Measurements from ENCODE around the gene FARP1.
"Not testable (repeated sequence)": the region's sequence is repeated elsewhere in the genome, so short reads cannot be mapped to it uniquely, and the experiment has no call there.

Gene FARP1

GRCh38 chr13:98267080-98267912 is 124.4 kb downstream of the FARP1 start:
- no peak for DNase-seq

- DNase-seq = no peak
Observed at GRCh38 chr13:98269386-98269785, 126.5 kb downstream of the FARP1 start.

GRCh38 chr13:98270819-98271218 is 127.9 kb downstream of the FARP1 start:
- no peak for DNase-seq

- DNase-seq = not testable (repeated sequence)
Observed at GRCh38 chr13:98271646-98272045, 128.8 kb downstream of the FARP1 start.

GRCh38 chr13:98272549-98272948 is 129.7 kb downstream of the FARP1 start:
- DNase-seq = no peak

GRCh38 chr13:98273067-98273823 is 130.4 kb downstream of the FARP1 start:
- DNase-seq = no peak

GRCh38 chr13:98273824-98274742 is 131.2 kb downstream of the FARP1 start:
- no peak for DNase-seq

GRCh38 chr13:98274921-98275487 is 132.1 kb downstream of the FARP1 start:
- DNase-seq = no peak

GRCh38 chr13:98275681-98276171 is 132.8 kb downstream of the FARP1 start:
- DNase-seq = no peak

GRCh38 chr13:98276486-98276885 is 133.6 kb downstream of the FARP1 start:
- no peak for DNase-seq

GRCh38 chr13:98278068-98278724 is 135.3 kb downstream of the FARP1 start:
- no peak for DNase-seq

GRCh38 chr13:98279473-98280175 is 136.7 kb downstream of the FARP1 start:
- DNase-seq = peak; percentile 13

- no peak for DNase-seq
Observed at GRCh38 chr13:98280176-98280510, 137.2 kb downstream of the FARP1 start.

- no peak for DNase-seq
Observed at GRCh38 chr13:98284679-98285078, 141.8 kb downstream of the FARP1 start.

- DNase-seq = no peak
Observed at GRCh38 chr13:98285317-98285716, 142.4 kb downstream of the FARP1 start.

GRCh38 chr13:98285852-98286594 is 143.1 kb downstream of the FARP1 start:
- DNase-seq = no peak

- no peak for DNase-seq
Observed at GRCh38 chr13:98286799-98287198, 143.9 kb downstream of the FARP1 start.

GRCh38 chr13:98288211-98288610 is 145.3 kb downstream of the FARP1 start:
- no peak for DNase-seq

GRCh38 chr13:98289339-98289945 is 146.5 kb downstream of the FARP1 start:
- no peak for DNase-seq

GRCh38 chr13:98290261-98290660 is 147.4 kb downstream of the FARP1 start:
- no peak for DNase-seq
